WTC11 (cell line): ENCODE measurements around the gene AGAP1. TPM values are rescaled to one million over a fixed set of nuclear protein-coding genes. Genes with fewer than 3 reads are reported as not detected.
"Not testable (repeated sequence)": the region's sequence is repeated elsewhere in the genome, so short reads cannot be mapped to it uniquely, and the experiment has no call there.

ENCODE experiments used
- ATAC-seq: fragments of 200-7000 bp; cut with Tn5 transposase; 2 replicates; pipeline ENCODE4 v1.10.0; 2021; ENCODE audit warnings: mild to moderate bottlenecking, moderate library complexity
- CTCF ChIA-PET: fragments of 300-600 bp; sonication (Branson Sonifier 250); formaldehyde crosslinking; loops from one replicate; lab custom pipeline; 2021; ENCODE audit warnings: antibody characterized with exemption; lab: Charles Lee
- POLR2A ChIA-PET: fragments of 350-600 bp; sonication (Branson Sonifier 250); formaldehyde crosslinking; loops from one replicate; lab custom pipeline; 2021; ENCODE audit warnings: antibody characterized with exemption; lab: Charles Lee
- DNase-seq: peaks from one replicate; pipeline ENCODE4 v3.0.0; 2021; ENCODE audit warnings: low spot score
- H3K27ac Mint-ChIP-seq: 2 replicates; pipeline ENCODE4 v1.8.0; 2021; ENCODE audit warnings: mixed read lengths
- H3K27me3 Mint-ChIP-seq: 2 replicates; pipeline ENCODE4 v1.8.0; 2021; ENCODE audit warnings: low read depth, mild to moderate bottlenecking, moderate library complexity, mixed read lengths
- H3K36me3 Mint-ChIP-seq: 2 replicates; pipeline ENCODE4 v1.8.0; 2021; ENCODE audit warnings: mixed read lengths
- H3K4me1 Mint-ChIP-seq: 2 replicates; pipeline ENCODE4 v1.8.0; 2022; ENCODE audit warnings: mixed read lengths
- H3K4me3 Mint-ChIP-seq: 2 replicates; pipeline ENCODE4 v1.8.0; 2021; ENCODE audit warnings: mild to moderate bottlenecking, moderate library complexity, mixed read lengths
- H3K9me3 Mint-ChIP-seq: 2 replicates; pipeline ENCODE4 v1.8.0; 2021; ENCODE audit warnings: mixed read lengths
- AR ChIP-seq: fragments of 250-450 bp; sonication (Bioruptor Pico); IDR thresholded peaks from 2 replicates; pipeline ENCODE4 v1.9.0; 2021; ENCODE audit warnings: mild to moderate bottlenecking
- CREM ChIP-seq: sonication (generic); formaldehyde crosslinking; IDR thresholded peaks from 2 replicates; pipeline ENCODE4 v1.8.1; 2022; ENCODE audit warnings: mild to moderate bottlenecking, missing genetic modification reagents, moderate library complexity
- GRHL2 ChIP-seq: fragments of 250-450 bp; sonication (Bioruptor Pico); IDR thresholded peaks from 2 replicates; pipeline ENCODE4 v1.8.0; 2022; ENCODE audit warnings: mild to moderate bottlenecking, moderate library complexity; ENCODE audit not compliant: insufficient replicate concordance, severe bottlenecking
- GTF2I ChIP-seq: fragments of 250-450 bp; sonication (Bioruptor Pico); conservative IDR thresholded peaks from 2 replicates; pipeline ENCODE4 v1.4.0; 2021; ENCODE audit warnings: mild to moderate bottlenecking
- HMGA2 ChIP-seq: fragments of 250-450 bp; sonication (Bioruptor Pico); IDR thresholded peaks from 2 replicates; pipeline ENCODE4 v1.4.0; 2021; ENCODE audit warnings: mild to moderate bottlenecking, moderate library complexity
- PRDM15 ChIP-seq: sonication (generic); formaldehyde crosslinking; IDR thresholded peaks from 2 replicates; pipeline ENCODE4 v1.8.0; 2022; ENCODE audit warnings: missing genetic modification reagents
- RELA ChIP-seq: sonication (generic); formaldehyde crosslinking; IDR thresholded peaks from 2 replicates; pipeline ENCODE4 v1.8.1; 2022; ENCODE audit warnings: missing genetic modification reagents, mild to moderate bottlenecking, borderline replicate concordance
- RORB ChIP-seq: fragments of 250-450 bp; sonication (Bioruptor Pico); IDR thresholded peaks from 2 replicates; pipeline ENCODE4 v1.9.0; 2021; ENCODE audit warnings: mild to moderate bottlenecking
- TEAD4 ChIP-seq: sonication (generic); formaldehyde crosslinking; IDR thresholded peaks from 2 replicates; pipeline ENCODE4 v1.8.0; 2022; ENCODE audit warnings: mild to moderate bottlenecking, missing genetic modification reagents
- USF2 ChIP-seq: sonication (generic); formaldehyde crosslinking; IDR thresholded peaks from 2 replicates; pipeline ENCODE4 v1.8.1; 2023; ENCODE audit warnings: mild to moderate bottlenecking, missing genetic modification reagents, moderate library complexity
- ZNF121 ChIP-seq: sonication (generic); formaldehyde crosslinking; IDR thresholded peaks from 2 replicates; pipeline ENCODE4 v1.8.0; 2023; ENCODE audit warnings: missing genetic modification reagents
- ZNF396 ChIP-seq: fragments of 250-450 bp; sonication (Bioruptor Pico); IDR thresholded peaks from 2 replicates; pipeline ENCODE4 v1.8.0; 2021; ENCODE audit warnings: mild to moderate bottlenecking, moderate library complexity, borderline replicate concordance
- ZNF416 ChIP-seq: fragments of 250-450 bp; sonication (Bioruptor Pico); IDR thresholded peaks from 2 replicates; pipeline ENCODE4 v1.9.0; 2021; ENCODE audit warnings: mild to moderate bottlenecking, inconsistent platforms
- ZNF512 ChIP-seq: sonication (generic); formaldehyde crosslinking; IDR thresholded peaks from 2 replicates; pipeline ENCODE4 v1.8.1; 2022; ENCODE audit warnings: missing genetic modification reagents, borderline replicate concordance
- ZNF532 ChIP-seq: fragments of 250-450 bp; sonication (Bioruptor Pico); IDR thresholded peaks from 2 replicates; pipeline ENCODE4 v1.9.0; 2021; ENCODE audit warnings: mild to moderate bottlenecking, borderline replicate concordance
- total RNA-seq: library from RNA; stranded (reverse); gene quantifications from 3 replicates; pipeline ENCODE4 v1.2.3, GENCODE V29; 2021

AGAP1 gene
- total RNA-seq, 1 experiment from 2014 or later = 49.3 TPM

- TF ChIP-seq ZNF396 (no peak), USF2 (CRISPR knock-in tag) (no peak), RORB (CRISPR knock-in tag) (no peak), AR (CRISPR knock-in tag) (no peak), RELA (CRISPR knock-in tag) (no peak), TEAD4 (CRISPR knock-in tag) (no peak), CREM (no peak), GRHL2 (CRISPR knock-in tag) (no peak), ZNF416 (CRISPR knock-in tag) (no peak)
- ChIA-PET POLR2A (no interaction called here), CTCF (interaction anchor here (0.6 to 1.0 kb wide), 3 partner anchors 49 to 119 kb away, joined by 3 to 4 read pairs (median 3); no protein-coding TSS in a partner anchor)
- ATAC-seq (peak; percentile 75), DNase-seq (peak; percentile 33)
- no peaks in the 10 kb centered on the region for H3K27me3 Mint-ChIP-seq
- no peak overlapping the region for H3K4me3 Mint-ChIP-seq
- H3K4me1 Mint-ChIP-seq = peaks cover 31% of the 10 kb centered on the region
- H3K9me3 Mint-ChIP-seq = peaks cover 13% of the 10 kb centered on the region
- H3K27ac Mint-ChIP-seq = peak overlapping the region; percentile 54; the same call in 1 of the 2 replicates
- peaks cover 13% of the 10 kb centered on the region for H3K36me3 Mint-ChIP-seq
Measured at GRCh38 chr2:236061899-236062298, 568.1 kb downstream of the AGAP1 start.

- H3K4me3 Mint-ChIP-seq, POLR2A ChIA-PET, ATAC-seq, H3K27ac Mint-ChIP-seq, DNase-seq, H3K27me3 Mint-ChIP-seq: not testable (repeated sequence)
- CTCF ChIA-PET = interaction anchor here (1.0 kb wide), 1 partner anchor 118 kb away, joined by 3 read pairs; no protein-coding TSS in a partner anchor
- Mint-ChIP-seq H3K9me3 (peaks cover 13% of the 10 kb centered on the region), H3K4me1 (peaks cover 31% of the 10 kb centered on the region), H3K36me3 (peaks cover 11% of the 10 kb centered on the region)
- TF ChIP-seq GTF2I = peak; percentile 54; the same call in 1 of the 2 replicates
- TF ChIP-seq ZNF121 (CRISPR knock-in tag) = peak; percentile 90
Measured at GRCh38 chr2:236062806-236063205, 569.0 kb downstream of the AGAP1 start.

GRCh38 chr2:236063994-236064393 lies 570.2 kb downstream of the AGAP1 start:
- ATAC-seq (no peak), DNase-seq (no peak)
- no peak overlapping the region for H3K4me3 Mint-ChIP-seq
- H3K27ac Mint-ChIP-seq = no peak overlapping the region
- H3K9me3 Mint-ChIP-seq = 0 out of 2 replicates have a peak, but pooled peaks cover 5% of the 10 kb centered on the region
- POLR2A ChIA-PET = no interaction called here
- H3K4me1 Mint-ChIP-seq = peaks cover 31% of the 10 kb centered on the region
- peaks cover 2% of the 10 kb centered on the region; the same call in 1 of the 2 replicates for H3K36me3 Mint-ChIP-seq
- no peaks in the 10 kb centered on the region for H3K27me3 Mint-ChIP-seq
- CTCF ChIA-PET = interaction anchor here (0.8 kb wide), 1 partner anchor 19 kb away, joined by 3 read pairs; no protein-coding TSS in a partner anchor
- TF ChIP-seq ZNF512 (CRISPR knock-in tag) (no peak), PRDM15 (CRISPR knock-in tag) (no peak), HMGA2 (CRISPR knock-in tag) (no peak), ZNF532 (no peak)
